Right lung (tissue), 5 donors: ENCODE data around the gene LSAMP. TPM values are rescaled to one million over a fixed set of nuclear protein-coding genes. Genes with fewer than 3 reads are reported as not detected.

ENCODE experiments used
- DNase-seq, 2 donors: peaks; one replicate each; pipeline ENCODE4 v3.0.0-alpha.2; 2013
- polyA plus RNA-seq, 5 donors: library from polyadenylated mRNA; unstranded; fragments of 120-200 nt; gene quantifications; one replicate each; pipeline versions ENCODE4 v1.2.1 to v1.2.3, GENCODE V29; 2013; ENCODE audit warnings: inconsistent platforms in 1 of 5, low replicate concordance in 1 of 5; ENCODE audit not compliant: insufficient read length in 5 of 5, insufficient read depth in 1 of 5

The LSAMP gene
- polyA plus RNA-seq, 5 donors: 10.8 to 30.4 (median 28.0) TPM

DNA sequence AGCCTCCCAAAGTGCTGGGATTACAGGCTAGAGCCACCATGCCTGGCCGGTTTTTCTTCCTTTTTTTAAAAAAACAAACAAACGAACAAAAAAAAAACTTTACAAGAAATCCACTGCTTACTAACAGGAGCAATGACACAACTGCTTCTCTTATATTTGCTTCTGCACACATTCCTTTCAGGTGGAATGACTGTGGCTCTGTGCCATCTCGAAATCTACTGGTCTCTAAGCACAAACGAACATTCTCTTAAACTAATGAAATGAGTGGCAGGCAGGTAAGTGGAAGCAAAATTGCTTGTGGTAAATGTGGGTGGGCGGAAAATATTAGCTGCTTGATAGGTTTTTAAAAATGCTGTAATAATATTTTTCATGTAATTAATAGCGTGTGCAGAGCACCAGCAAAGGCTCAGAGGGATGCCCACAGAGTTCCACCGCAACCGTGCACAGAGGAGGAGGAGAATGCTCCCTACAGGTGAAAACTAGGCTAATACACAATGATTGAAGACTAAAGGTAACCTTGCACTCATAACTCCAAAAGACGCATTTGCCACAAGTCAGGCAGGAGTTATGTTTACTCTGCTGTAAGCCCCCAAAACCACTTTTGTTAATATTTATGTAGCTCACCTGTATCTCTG lies 77.4 kb downstream of the LSAMP start:
- DNase-seq: no peak

DNA sequence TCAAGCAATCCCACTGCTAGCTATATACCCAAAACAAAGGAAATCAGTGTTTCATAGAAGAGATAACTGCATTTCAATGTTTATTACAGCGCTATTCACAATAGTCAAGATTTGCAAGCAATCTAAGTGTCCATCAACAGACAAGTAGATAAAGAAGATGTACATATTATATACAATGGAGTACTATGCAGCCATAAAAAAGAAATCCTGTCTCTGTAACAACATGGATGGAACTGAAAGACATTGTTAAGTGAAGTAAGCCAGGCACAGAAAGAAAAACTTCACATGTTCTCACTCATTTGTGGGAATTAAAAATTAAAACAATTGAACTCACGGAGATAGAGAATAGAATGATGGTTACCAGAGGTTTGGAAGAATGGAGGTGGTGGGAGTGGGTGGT lies 89.2 kb downstream of the LSAMP start:
- no peak for DNase-seq

DNA sequence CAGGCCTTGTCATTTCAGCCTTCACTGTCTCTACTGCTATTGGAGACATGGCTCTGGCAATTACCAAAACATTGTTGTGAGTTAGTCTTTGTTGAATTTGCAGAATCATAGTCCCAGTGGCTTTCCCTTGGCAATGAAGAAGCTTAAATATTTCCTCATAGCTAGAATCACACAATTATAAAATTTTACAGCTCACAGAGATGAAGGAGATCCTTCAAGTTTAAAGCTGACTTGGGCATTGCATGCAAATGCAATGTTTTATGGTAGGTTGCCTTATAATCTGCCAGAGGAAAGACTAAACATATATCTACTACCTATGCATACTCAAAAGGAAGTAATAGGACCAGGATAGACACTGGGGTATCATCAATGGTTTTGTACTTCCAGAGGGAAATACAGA lies 90.9 kb downstream of the LSAMP start:
- DNase-seq: no peak

DNA sequence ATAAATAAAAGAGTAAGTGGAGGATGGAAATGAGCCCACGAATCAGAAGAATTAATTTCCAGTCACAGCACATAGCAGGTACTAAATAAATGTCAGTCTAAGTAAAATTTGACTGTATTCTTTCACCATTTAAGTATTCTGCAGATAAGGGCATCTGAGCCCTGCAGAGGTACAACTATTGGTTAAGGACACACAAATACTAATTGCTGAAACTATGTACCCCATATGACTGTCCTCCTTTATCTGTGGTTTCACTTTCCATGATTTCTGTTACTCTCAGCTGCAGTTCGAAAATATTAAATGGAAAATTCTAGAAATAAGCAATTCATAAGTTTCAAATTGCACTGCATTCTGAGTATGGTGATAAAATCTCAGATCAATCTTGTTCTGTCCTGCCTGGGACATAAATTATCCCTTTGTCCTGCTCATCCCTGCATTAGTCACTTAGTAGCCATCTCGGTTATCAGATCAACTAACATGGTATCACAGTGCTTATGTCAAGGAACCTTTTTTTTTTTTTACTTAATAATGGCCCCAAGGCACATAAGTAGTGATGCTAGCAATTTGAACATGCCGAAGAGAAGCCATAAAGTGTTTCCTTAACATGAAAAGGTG lies 95.1 kb downstream of the LSAMP start:
- DNase-seq: no peak

DNA sequence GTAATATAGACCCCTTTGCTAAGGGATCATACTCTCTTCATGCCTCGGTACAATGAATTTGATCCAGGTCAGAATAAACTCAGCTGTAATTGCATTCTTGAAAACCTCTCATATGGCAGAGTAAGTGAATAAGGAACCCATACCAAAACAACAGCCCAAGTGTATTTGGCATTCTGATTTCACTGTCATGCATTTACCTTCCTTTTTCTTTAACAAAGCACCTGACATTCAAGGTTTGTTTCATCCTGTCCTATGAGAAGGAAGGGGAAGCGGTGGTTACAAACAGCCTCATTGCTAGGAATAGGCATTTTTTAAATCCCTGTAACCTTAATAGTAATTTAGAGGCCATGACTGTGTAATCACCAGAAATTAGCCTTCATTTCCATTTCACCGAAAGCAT lies 97.1 kb downstream of the LSAMP start:
- DNase-seq: no peak

DNA sequence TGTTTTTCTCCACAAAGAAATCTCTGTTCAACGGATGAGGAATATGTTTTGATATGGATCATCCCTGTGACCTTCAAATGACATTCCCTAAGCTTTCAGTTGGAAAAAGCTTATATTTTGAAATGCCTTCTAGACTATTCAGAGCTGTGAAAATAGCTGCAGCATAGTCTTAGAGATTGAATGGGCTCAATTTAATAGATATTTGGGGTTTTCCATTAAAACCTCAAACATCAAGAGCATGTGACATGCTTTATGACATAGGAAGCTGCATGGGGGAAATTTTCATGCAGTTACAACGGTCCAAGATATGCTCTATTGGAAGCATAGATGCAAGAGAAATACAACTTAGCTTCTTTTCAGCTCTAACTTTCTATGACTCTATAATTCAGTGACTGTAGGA lies 102.8 kb downstream of the LSAMP start:
- DNase-seq: no peak

DNA sequence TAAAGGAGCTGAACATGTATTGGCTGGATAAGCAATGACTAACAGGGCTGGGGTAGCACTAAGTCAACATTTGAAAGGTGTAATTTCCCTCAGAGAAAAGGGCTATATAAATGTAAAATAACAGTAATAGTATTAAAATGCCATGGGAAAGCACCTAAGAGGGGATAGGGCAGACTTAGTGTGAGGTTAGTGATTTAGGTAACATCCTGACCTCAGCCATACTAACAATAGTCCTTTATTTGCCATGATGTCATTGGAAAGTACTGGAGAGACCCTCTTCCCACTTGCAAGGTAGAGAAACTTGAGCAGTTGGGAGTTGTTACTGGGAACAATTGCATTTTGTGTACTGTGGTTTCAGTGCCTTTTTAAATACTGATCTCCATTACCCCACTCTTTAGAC lies 103.4 kb downstream of the LSAMP start:
- no peak for DNase-seq

DNA sequence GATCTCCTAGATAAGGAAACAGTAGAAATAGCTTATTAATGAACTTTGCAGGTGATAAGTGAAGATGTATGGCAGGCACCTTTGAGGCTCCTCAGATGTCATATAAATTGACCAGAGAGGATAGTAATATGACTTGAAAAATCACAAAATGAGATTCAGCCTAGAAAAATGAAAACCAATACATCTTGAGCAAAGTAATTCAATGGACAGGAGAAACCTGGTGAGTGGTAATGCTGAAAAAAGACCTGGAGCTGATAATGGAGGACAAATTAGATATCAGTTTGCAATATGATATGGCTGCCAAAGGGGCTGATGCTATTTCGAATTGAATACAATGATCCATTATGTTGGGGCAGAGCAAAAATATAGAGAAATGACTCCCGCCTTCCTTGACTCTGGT lies 103.9 kb downstream of the LSAMP start:
- no peak for DNase-seq

DNA sequence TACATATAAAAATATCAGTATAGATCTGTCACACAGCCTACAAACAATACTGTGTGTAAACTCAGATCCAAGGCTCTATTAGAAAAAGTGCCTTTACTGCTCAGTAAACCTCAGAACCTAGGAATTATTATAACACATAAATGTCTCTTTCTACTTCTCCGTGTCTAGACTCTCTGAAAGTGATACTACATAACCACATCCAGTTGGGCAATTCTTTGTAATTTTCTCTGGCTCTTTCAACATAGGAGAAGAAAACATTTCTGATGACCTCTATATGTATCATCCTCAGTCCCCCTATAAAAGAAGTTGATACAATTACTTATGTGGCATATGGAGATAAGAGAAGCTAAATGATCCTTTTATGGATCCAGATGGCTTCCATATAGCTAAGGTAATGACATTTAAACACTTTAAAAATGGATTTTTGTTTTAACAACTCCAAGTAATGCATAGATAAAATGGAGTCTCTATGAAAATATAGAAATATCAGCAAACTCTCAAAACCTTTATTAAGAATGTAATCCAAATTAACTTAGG lies 104.5 kb downstream of the LSAMP start:
- peak in 1 of 2 donors; percentile 13 for DNase-seq

DNA sequence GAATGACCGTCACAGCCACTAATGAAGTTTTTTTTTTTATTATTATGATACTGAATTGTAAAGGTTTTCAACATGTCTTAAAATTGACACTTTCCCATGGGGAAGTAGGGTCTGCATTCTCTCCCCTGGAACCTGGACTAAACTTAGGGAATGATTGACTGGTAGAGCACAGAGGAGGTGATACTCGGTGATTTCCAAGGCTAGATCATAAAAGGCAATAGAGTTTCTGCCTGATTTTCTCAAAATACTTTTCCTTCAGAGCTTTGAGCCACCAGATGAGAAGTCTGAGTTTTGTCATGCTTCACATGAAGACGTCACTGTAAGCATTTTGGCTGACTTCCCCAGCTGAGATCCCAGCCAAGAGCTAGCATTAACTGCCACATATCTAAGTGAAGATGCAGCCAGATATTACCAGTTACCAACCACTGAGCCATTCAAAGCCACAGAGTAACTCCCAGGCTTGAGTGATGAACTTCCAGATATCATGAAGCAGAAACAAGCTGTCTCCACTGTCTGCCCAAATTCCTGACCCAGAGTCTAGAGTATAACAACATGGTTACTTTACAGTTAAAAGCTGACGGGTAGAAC lies 105.8 kb downstream of the LSAMP start:
- DNase-seq: peak; percentile 87 to 92

DNA sequence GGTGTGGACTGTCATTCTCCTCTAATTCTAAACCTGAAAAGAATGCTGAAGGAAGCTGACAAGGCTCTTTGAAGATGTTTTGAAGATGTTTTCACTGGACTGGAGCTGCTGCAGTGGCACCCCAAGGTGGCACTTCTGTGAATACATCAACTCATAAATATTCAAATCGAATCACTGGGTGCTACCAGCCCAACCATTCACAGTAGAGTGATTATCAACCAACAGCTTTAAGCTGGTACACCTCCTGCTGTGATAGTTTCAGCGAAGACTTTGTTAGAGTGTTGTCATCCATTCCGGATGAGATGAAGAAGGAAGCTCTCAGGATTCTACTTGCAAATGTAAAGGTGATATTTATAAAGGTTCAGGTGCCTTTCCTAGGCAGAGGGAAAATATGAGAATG lies 106.6 kb downstream of the LSAMP start:
- no peak for DNase-seq

DNA sequence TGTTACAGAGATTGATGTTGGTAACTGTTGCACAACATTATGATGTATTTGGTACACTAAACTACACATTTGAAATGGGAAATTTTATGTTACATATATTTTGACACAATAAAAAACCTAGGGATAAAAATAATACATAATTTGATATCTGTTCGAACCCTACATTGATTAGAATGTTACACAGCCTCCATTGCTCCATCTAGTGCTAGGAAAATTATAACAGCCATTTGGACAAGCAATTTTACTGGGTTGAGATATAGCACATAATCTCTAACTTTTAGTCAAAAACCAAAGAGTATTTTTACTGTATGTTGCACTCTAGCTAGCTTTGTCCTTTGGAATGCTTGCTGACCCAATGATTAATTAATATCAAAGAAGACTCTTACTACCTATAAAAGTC lies 108.1 kb downstream of the LSAMP start:
- no peak for DNase-seq

DNA sequence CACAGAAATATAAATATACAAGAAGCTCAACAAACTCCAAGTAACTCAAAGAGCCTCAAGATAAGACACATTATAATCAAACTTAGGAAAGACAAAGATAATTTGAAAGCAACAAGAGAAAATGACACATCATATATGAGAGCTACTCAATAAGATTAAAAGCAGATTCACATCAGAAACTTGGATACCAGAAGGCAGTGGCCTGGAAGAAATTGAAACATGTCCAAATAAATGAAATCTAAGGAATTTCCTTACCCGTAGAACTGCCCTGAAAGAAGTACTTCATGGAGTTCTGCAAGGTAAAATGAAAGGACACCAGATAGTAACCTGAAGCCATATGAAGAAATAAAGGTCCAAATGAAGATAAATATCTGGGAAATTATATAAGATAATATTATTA lies 113.9 kb downstream of the LSAMP start:
- no peak for DNase-seq

DNA sequence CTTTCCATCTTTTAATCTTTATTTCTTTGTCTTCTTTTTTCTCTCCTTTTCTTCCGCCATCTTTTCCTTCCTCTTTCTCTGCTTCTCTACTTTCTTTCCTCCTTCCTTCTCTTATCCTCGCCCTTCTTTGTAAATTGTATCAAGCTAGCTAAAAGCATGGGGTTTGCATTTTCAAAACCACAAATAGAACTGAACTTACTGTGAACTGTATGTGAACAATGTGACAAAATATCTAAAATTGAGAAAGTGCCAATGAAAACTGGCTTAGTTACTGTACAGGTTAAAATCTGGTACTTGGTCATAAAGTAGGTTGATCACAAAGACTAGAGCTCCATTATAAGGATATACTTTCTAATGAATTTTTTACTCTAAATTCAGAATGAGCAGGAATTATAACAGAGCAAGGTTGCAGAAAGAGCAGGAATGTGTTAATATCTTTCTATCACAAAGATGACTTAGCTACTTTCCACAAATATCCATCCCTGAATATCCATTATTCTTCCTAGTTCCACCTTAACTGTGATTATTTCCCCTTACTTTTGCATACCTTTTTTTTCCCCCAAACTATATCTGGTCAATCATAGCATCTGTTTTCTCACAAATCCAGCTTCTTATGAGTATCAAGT lies 122.4 kb downstream of the LSAMP start:
- DNase-seq: no peak

DNA sequence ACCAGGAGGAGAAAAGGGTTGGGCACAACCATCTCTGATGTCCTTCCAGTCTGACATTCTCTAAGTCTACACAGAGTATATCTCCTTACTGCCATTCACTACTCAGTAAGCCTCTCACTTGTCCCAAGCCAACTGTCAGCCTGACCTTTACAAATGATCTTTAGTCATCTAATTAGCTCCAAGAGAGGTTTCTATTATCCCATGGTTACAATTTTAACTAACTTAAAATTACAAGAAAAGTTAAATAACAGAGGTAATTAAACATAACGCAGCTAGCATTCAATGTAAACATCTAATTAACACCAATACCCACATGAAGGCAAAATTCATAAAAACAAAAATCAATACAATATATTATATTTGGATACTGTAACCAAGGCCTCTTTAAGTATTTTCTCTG lies 126.9 kb downstream of the LSAMP start:
- no peak for DNase-seq

DNA sequence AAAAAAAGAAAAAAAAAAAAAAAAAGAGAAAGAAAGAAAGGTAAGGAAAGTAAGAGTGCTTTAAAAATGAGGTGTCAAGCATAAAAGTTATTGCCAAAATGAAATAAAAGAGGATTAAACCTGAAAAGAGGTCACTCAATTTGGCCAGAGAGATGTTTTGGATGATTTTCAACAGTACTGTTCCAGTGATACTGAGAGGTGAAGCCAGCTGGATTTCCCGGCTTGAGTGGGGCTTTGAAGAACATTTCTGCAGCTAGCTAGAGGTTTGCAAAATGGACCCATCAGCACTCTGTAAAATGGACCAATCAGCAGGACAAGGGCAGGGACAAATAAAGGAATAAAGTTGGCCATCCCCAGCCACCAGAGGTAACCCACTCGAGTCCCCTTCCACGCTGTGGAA lies 128.5 kb downstream of the LSAMP start:
- DNase-seq: no peak

DNA sequence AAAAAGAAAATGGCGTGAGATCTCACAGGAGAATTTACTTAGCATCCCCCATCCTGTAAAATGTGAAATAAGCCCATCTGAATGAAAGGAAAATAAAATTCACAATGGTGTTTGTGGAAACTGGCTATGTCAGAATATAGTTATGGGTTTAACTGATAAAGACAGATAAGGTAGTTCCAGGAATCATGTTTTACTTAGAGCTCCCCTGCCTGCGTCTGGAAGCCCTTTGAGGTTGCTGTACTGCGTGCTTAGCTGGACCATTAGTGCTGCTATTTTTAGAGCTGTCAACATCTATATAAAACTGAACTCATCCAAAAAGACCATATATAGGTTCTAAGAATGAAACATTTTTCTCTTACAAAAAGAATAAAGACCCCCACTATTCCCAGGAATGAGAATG lies 130.8 kb downstream of the LSAMP start:
- no peak for DNase-seq

DNA sequence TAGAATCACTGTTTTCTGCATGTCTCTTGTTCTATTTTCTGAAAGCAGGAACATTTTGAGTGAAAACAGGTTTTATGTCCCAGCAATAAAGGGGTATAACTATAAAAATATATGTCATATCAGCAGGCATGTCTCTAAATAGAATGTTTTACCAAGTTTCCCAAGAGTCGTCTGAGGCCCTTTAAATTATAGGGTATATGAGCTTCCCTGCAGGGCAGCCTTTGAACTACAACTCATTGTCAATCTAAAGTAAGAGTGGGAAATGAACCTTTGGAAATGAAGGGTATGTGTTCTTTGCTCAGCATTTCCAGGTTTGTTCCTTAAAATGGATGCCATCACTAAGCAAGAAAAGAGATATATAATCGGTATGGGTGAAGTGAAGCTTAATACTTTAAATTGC lies 138.6 kb downstream of the LSAMP start:
- no peak for DNase-seq

DNA sequence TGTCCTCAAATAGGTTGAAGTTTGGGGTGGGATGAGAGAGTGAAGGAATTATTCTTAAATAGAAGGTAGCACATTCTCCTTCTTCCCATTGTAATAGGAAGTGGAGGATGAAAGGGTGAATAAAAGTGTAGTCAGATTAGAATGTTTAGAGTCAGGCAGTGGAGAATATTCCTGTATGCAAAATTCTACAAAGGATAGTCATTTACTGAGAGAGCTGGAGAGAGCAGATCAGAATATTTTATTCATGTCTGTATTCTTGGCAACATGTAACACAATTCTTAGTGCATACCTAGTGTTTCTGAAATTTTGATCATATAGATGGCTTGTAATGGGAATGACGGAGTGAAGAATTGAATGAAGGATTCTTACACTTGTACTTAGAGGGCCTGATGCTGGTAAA lies 139.1 kb downstream of the LSAMP start:
- DNase-seq: no peak

DNA sequence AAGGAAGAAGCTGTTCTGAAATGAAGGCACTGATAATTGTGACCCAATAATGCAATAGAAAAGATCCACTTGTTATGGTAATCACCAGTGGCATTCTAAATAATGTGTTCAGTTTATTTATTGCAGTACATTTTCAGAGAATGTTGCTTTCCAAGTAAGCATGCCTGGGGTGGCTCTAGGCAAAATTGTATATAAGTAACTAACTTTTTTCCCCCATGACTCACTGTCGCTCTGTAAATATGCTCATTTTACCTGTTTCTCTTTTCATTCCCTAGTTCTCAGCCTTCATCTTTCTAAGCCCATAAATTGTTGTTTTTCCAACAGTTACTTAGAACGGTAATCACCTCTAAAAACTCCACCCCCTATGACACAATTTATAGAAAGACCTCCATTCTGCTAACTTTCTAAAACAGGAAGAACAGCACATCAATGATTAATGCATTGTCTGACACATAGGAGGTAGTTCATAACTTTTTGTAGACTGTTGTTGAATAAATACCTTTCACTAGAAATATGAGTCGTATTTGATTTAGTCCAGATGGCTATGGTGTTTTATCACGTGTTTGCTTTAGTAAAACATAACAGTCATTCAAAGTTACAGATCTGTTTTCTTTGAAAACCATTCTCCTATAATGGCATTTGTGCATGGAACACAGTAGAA lies 143.1 kb downstream of the LSAMP start:
- DNase-seq: no peak

DNA sequence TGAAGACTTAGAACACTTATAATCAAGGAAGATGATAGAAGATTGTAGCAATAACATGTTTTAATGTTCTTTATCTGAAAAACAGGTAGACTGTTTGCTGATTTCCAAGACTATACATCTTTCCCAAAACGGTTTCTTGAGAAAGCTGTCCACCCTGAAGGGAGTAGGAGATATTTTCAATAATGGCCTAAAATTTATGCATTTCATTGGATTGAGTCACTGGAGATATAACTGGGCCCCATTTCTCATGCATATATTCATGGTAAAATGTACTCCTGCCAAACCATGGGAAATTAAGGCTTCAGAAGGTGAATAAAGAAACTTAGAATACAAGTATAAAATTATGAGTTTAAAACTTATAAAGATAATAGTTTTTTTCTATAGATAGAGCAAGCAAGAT lies 143.9 kb downstream of the LSAMP start:
- no peak for DNase-seq

DNA sequence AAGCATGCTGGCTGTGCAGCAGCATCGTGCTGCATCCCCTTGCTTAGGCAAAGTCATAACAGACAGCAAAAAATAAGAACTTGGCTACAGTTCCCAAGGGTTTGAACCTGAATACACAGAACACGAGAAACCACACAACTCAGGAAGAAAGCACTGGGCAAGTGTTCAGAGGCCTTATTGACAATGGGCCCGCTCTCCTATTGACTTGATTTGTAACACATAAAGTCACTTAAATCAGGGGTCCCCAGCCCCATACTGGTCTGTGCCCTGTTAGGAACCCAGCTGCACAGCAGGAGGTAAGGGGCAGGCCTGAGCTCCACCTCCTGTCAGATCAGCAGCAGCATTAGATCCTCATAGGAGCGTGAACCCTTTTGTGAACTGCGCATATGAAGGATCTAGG lies 145.1 kb downstream of the LSAMP start:
- DNase-seq: no peak
